Colonic mucosa (tissue), 4 donors: Measurements from ENCODE around the gene ANKRD13A. TPM values are rescaled to one million over a fixed set of nuclear protein-coding genes. Genes with fewer than 3 reads are reported as not detected.

Source experiments
- DNase-seq: peaks from one replicate; pipeline ENCODE4 v3.0.0-alpha.2; 2020
- H3K27ac ChIP-seq: fragments of 200-600 bp; one replicate; pipeline ENCODE4 v1.8.0; 2021
- H3K27me3 ChIP-seq: fragments of 200-600 bp; one replicate; pipeline ENCODE4 v1.8.0; 2021
- H3K36me3 ChIP-seq: fragments of 200-600 bp; one replicate; pipeline ENCODE4 v1.8.0; 2021
- H3K4me1 ChIP-seq: fragments of 200-600 bp; one replicate; pipeline ENCODE4 v1.8.0; 2021; ENCODE audit warnings: mild to moderate bottlenecking
- H3K4me3 ChIP-seq: fragments of 200-600 bp; one replicate; pipeline ENCODE4 v1.8.0; 2021
- H3K9ac ChIP-seq, 2 donors: one replicate each; pipeline ENCODE4 v1.7.0; 2013; ENCODE audit warnings: control low read depth in 2 of 2, low read depth in 2 of 2, low read length in 2 of 2
- H3K9me3 ChIP-seq: fragments of 200-600 bp; one replicate; pipeline ENCODE4 v1.8.0; 2021
- intact Hi-C: fragments of 100-400 bp; cut with DNase I; formaldehyde crosslinking; loops from one replicate; pipeline ENCODE4 v1.14.1; 2022
- total RNA-seq, 2 donors: library from RNA; stranded (reverse); fragmentation: NEBNext Ultra II Directional in 1 of 2; extraction: Animal tissue kit (Norgen Biotek cat#: 25700) in 1 of 2; gene quantifications; one replicate each; pipeline ENCODE4 v1.2.1, GENCODE V29; 2021
- TF ChIP-seq, protein P1 (sequence below): fragments of 200-600 bp; IDR thresholded peaks from one replicate; pipeline ENCODE4 v1.8.0; 2022; ENCODE audit warnings: antibody characterized with exemption, mild to moderate bottlenecking
- donor health status: healthy.
- donor health status: DM: no; HTN: no; CAD: no.
- donor health status: DM: no; HTN: no; CAD: no.

The ANKRD13A gene
- total RNA-seq, result 10 to 100 TPM; 39.9 to 69.1 TPM

DNA sequence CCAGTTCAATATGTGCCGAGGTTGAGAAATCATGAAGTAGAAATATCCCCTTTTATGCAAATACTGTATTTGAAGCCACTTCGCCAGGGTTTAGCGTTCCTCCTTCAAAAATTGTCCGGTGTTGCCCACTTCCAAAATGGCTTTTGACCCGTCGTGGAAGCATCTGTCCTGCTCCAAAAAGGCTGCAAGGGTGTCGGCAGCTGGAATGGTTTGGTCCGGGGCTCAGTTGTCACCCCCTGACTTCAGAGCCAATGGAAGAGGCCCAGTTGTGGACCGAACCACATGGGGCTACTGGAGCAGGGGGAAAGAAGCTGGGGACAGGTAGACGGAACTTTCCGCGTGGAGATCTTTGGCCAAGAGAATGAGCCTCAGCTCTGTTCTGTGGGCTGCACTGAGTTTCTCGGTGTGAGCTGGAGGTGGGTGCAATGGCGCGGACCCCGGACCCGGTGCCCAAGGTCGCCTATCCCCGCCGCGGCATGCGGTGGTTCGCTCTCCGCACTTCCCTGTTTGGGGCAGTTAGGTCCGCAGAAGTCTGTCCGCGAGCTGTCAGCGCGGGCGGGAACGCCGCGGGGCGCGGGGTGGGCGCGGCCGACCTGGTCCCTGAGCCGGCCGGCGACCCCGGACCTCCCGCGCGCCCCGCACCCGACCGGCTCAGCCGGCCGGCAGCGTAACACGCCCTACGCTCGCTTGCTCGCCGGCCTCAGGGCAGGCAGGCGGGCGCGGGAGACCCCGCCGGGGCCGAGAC is at the start of gene ANKRD13A:
TSS of gene ANKRD13A (plus strand) at position 527 of the 745 bp plus-strand sequence. CDS start 259 bp downstream, outside the sequence.
- H3K4me1 ChIP-seq, result peaks cover 19% of the 10 kb centered on the region
- peak within 1 kb of the TSS; percentile 60 for H3K27ac ChIP-seq
- DNase-seq, result peak; percentile 90
- peak within 1 kb of the TSS; percentile 91 for H3K4me3 ChIP-seq
- no peaks in the 10 kb centered on the region for H3K36me3 ChIP-seq
- intact Hi-C loops, result loop anchor here (10.0 kb wide), 1 partner anchor 64 kb away; no protein-coding TSS in a partner anchor
- no peaks in the 10 kb centered on the region for H3K9me3 ChIP-seq
- TF ChIP-seq, protein P1, sequence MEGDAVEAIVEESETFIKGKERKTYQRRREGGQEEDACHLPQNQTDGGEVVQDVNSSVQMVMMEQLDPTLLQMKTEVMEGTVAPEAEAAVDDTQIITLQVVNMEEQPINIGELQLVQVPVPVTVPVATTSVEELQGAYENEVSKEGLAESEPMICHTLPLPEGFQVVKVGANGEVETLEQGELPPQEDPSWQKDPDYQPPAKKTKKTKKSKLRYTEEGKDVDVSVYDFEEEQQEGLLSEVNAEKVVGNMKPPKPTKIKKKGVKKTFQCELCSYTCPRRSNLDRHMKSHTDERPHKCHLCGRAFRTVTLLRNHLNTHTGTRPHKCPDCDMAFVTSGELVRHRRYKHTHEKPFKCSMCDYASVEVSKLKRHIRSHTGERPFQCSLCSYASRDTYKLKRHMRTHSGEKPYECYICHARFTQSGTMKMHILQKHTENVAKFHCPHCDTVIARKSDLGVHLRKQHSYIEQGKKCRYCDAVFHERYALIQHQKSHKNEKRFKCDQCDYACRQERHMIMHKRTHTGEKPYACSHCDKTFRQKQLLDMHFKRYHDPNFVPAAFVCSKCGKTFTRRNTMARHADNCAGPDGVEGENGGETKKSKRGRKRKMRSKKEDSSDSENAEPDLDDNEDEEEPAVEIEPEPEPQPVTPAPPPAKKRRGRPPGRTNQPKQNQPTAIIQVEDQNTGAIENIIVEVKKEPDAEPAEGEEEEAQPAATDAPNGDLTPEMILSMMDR, result no peak
- H3K9ac ChIP-seq, result peak within 1 kb of the TSS; percentile 88 to 89
- no peaks in the 10 kb centered on the region for H3K27me3 ChIP-seq

- Histone ChIP-seq H3K4me3 (no peak overlapping the region), H3K9ac (no peak overlapping the region), H3K27ac (no peak overlapping the region), H3K27me3 (no peaks in the 10 kb centered on the region), H3K36me3 (peaks cover 5% of the 10 kb centered on the region), H3K9me3 (no peaks in the 10 kb centered on the region), H3K4me1 (peaks cover 4% of the 10 kb centered on the region)
- TF ChIP-seq, protein P1, result no peak
- DNase-seq, result no peak
- intact Hi-C loops, result no loop called here
These were observed 48.6 kb upstream of the ANKRD13A start for GRCh38 chr12:109950625-109951024.

DNA sequence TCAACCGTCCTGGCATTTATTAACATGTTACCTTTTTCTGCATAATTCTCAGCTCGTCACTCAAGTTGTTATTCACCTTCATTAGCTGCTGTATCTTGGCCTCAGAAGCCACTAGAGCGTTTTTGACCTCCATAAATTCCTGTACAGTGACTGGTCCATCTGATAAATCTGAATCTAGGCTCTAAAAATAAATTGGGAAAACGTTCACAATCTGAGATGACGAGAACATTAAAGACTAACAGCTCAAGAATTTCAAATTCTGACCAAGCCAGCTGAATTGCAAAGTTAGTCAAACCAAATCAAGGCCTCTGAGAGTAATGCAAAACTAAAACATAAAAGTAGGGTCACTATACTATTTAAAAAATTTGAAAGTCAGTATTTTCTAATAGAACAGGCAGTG is 48.1 kb upstream of the ANKRD13A start:
- TF ChIP-seq, protein P1, result no peak
- Histone ChIP-seq H3K4me1 (peaks cover 4% of the 10 kb centered on the region), H3K9ac (no peak overlapping the region), H3K4me3 (no peak overlapping the region), H3K9me3 (no peaks in the 10 kb centered on the region), H3K36me3 (peaks cover 5% of the 10 kb centered on the region), H3K27ac (no peak overlapping the region), H3K27me3 (no peaks in the 10 kb centered on the region)
- intact Hi-C loops, result no loop called here
- no peak for DNase-seq

DNA sequence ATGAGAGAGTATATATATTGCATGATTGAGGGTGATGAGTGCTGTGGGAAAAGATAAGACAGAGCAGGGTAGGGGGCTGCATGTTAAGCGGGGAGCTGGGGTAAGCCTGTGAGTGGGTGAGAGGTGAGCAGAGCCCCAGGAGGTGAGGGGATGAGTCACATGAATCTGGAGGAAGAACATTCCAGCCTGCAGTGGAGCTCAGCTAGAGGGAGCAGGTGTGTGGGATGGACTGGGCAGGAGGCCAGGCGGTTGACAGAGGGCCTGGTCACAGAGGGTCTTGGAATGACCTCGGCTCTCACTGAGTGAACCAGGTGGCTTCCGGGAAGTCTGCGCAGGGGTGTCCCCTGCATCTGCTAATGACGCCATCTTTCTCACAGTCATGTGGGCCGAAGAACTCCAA is 47.5 kb upstream of the ANKRD13A start:
- Histone ChIP-seq H3K9ac (no peak overlapping the region), H3K36me3 (peaks cover 5% of the 10 kb centered on the region), H3K4me3 (no peak overlapping the region), H3K27ac (no peak overlapping the region), H3K4me1 (peaks cover 4% of the 10 kb centered on the region), H3K9me3 (no peaks in the 10 kb centered on the region), H3K27me3 (no peaks in the 10 kb centered on the region)
- TF ChIP-seq, protein P1, result no peak
- intact Hi-C loops, result no loop called here
- no peak for DNase-seq

DNA sequence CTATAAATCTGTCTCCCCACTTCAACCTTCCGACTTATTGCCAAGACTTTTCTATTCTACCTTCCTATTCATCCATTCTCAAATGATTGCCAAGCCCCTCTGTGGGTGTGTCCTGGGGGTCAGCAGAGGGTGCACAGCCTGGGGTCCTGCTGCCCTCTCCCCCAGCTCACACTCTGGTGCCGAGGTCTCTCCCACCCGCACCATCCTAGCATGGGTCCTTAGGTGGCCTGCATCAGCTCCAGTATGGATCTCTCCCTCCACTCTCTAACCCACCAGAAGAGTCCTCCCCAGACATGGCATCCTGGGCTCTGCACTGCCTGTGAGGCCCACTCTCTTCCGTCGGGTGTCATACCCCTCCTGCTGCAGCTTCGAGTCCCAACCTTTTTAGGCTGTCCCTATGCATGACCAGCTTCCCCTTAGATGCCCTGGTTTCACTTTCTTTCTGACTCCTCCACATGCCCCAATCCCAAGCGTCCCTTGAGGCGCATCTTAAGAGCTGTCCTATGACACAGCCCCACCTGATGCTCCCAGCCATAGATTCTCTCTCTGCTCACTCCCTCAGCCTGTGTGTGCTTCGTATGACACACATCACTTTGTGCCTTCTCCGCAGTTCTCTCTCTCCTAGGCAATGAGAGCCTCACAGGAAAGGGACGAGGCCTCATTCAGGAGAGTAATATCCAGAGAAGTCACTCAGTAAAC is 46.9 kb upstream of the ANKRD13A start:
- TF ChIP-seq, protein P1, result no peak
- no peak overlapping the region for H3K4me3 ChIP-seq
- H3K27me3 ChIP-seq, result no peaks in the 10 kb centered on the region
- no peaks in the 10 kb centered on the region for H3K9me3 ChIP-seq
- H3K27ac ChIP-seq, result no peak overlapping the region
- peaks cover 4% of the 10 kb centered on the region for H3K4me1 ChIP-seq
- H3K9ac ChIP-seq, result no peak overlapping the region
- intact Hi-C loops, result no loop called here
- no peak for DNase-seq
- H3K36me3 ChIP-seq, result peaks cover 5% of the 10 kb centered on the region
